ENCODE data around the gene SNAP25. TPM values are rescaled to one million over a fixed set of nuclear protein-coding genes. Genes with fewer than 3 reads are reported as not detected.

Gene SNAP25
- total and polyA plus RNA-seq, 7 donors, result 0.46 to 19.3 (median 6.8) TPM

GRCh38 chr20:10280018-10280908 lies 61.6 kb downstream of the SNAP25 start:
- WGBS, 2 donors, result 36 to 64% methylated on average over 5 of the region's 5 CpGs
- TF ChIP-seq EP300 (IDR thresholded peaks at IDR 0.05) (no peak), POLR2A (IDR thresholded peaks at IDR 0.05) (no peak), POLR2AphosphoS5 (IDR thresholded peaks at IDR 0.05) (no peak)
- Histone ChIP-seq H3K27ac (no peak overlapping the region), H3K36me3 (no peaks in the 10 kb centered on the region), H3K9me3 (no peaks in the 10 kb centered on the region), H3K4me3 (no peak overlapping the region), H3K4me1 (no peaks in the 10 kb centered on the region), H3K27me3 (no peaks in the 10 kb centered on the region)
- intact Hi-C loops (cut with DNase I), result no loop called here
- DNase-seq, result no peak

- DNase-seq, result no peak
- H3K9me3 ChIP-seq, result no peaks in the 10 kb centered on the region
- 50 to 80% methylated on average over 2 of the region's 2 CpGs for WGBS, 2 donors
- H3K4me3 ChIP-seq, result no peak overlapping the region
- intact Hi-C loops (cut with DNase I), result no loop called here
- no peak overlapping the region for H3K27ac ChIP-seq
- TF ChIP-seq POLR2A (IDR thresholded peaks at IDR 0.05) (no peak), EP300 (IDR thresholded peaks at IDR 0.05) (no peak), POLR2AphosphoS5 (IDR thresholded peaks at IDR 0.05) (no peak), CTCF (IDR thresholded peaks at IDR 0.05) (no peak)
- no peaks in the 10 kb centered on the region for H3K4me1 ChIP-seq
- H3K36me3 ChIP-seq, result no peaks in the 10 kb centered on the region
- H3K27me3 ChIP-seq, result no peaks in the 10 kb centered on the region
These were observed 63.3 kb downstream of the SNAP25 start for GRCh38 chr20:10281911-10282310.

GRCh38 chr20:10282979-10283456 lies 64.4 kb downstream of the SNAP25 start:
- Histone ChIP-seq H3K4me1 (no peaks in the 10 kb centered on the region), H3K4me3 (no peak overlapping the region), H3K27me3 (no peaks in the 10 kb centered on the region), H3K36me3 (no peaks in the 10 kb centered on the region), H3K9me3 (no peaks in the 10 kb centered on the region), H3K27ac (no peak overlapping the region)
- 82 to 84% methylated on average over 4 of the region's 4 CpGs for WGBS, 2 donors
- no peak for TF ChIP-seq EP300 (IDR thresholded peaks at IDR 0.05)
- no peak for TF ChIP-seq POLR2A (IDR thresholded peaks at IDR 0.05)
- TF ChIP-seq POLR2AphosphoS5 (IDR thresholded peaks at IDR 0.05), result no peak
- no peak for TF ChIP-seq CTCF (IDR thresholded peaks at IDR 0.05)
- intact Hi-C loops (cut with DNase I), result no loop called here
- no peak for DNase-seq

- H3K9me3 ChIP-seq, result no peaks in the 10 kb centered on the region
- intact Hi-C loops (cut with DNase I), result no loop called here
These were observed 67.7 kb downstream of the SNAP25 start for GRCh38 chr20:10286356-10286755.

More at GRCh38 chr20:10286356-10286755, 67.7 kb downstream of the SNAP25 start:
- Histone ChIP-seq H3K27ac (no peak overlapping the region), H3K4me3 (no peak overlapping the region), H3K4me1 (no peaks in the 10 kb centered on the region), H3K36me3 (no peaks in the 10 kb centered on the region), H3K27me3 (no peaks in the 10 kb centered on the region)
- DNase-seq, result no peak
- TF ChIP-seq POLR2AphosphoS5 (IDR thresholded peaks at IDR 0.05) (no peak), POLR2A (IDR thresholded peaks at IDR 0.05) (no peak), EP300 (IDR thresholded peaks at IDR 0.05) (no peak), CTCF (IDR thresholded peaks at IDR 0.05) (no peak)
- 85 to 87% methylated on average over 4 of the region's 4 CpGs for WGBS, 2 donors

Data from sigmoid colon (tissue), 7 donors.